Measurements from ENCODE around the gene TNFRSF25.
"Not testable (repeated sequence)": the region's sequence is repeated elsewhere in the genome, so short reads cannot be mapped to it uniquely, and the experiment has no call there.

The TNFRSF25 gene

GRCh38 chr1:6435547-6435946, 30.4 kb downstream of the TNFRSF25 start:
- WGBS (ENCODE audit: extremely low coverage, insufficient coverage, low lambda C conversion rate) = no CpG with 5 or more reads among the region's 3 CpGs

GRCh38 chr1:6435129-6435528, 30.8 kb downstream of the TNFRSF25 start:
- Histone ChIP-seq H3K4me3 (ENCODE audit: low read length) (no peak overlapping the region), H4K8ac (ENCODE audit: low read depth, low read length) (no peak overlapping the region), H3K27ac (ENCODE audit: low read depth, low read length) (no peak overlapping the region), H3K4me1 (ENCODE audit: control insufficient read depth, low read depth, low read length) (no peaks in the 10 kb centered on the region), H3K36me3 (ENCODE audit: control insufficient read depth, insufficient read depth, low read length) (no peaks in the 10 kb centered on the region), H2BK5ac (ENCODE audit: low read length) (no peak overlapping the region), H3K18ac (ENCODE audit: low read length) (no peak overlapping the region), H3K56ac (ENCODE audit: low read length) (no peak overlapping the region), H2BK15ac (replicated peaks; ENCODE audit: low read depth) (no peak overlapping the region), H2BK120ac (ENCODE audit: low read depth, low read length) (no peak overlapping the region), H3K4me2 (ENCODE audit: low read length) (no peak overlapping the region), H2AK5ac (ENCODE audit: low read length) (no peak overlapping the region), H3K9ac (ENCODE audit: low read length) (no peak overlapping the region), H3K4ac (ENCODE audit: low read depth, low read length) (no peak overlapping the region), H4K5ac (ENCODE audit: low read length) (no peak overlapping the region), H3K27me3 (ENCODE audit: insufficient read depth, low read length, poor library complexity) (no peaks in the 10 kb centered on the region), H3K79me1 (ENCODE audit: low read length) (no peaks in the 10 kb centered on the region), H3K23ac (ENCODE audit: low read length) (no peak overlapping the region), H3K79me2 (ENCODE audit: control insufficient read depth, insufficient read depth, low read length) (no peaks in the 10 kb centered on the region)
- no peak for DNase-seq
- no CpG with 5 or more reads among the region's 15 CpGs for WGBS (ENCODE audit: extremely low coverage, insufficient coverage, low lambda C conversion rate)

More at GRCh38 chr1:6435547-6435946, 30.4 kb downstream of the TNFRSF25 start:
- no peak overlapping the region for H4K8ac ChIP-seq (ENCODE audit: low read depth, low read length)
- no peak overlapping the region for H3K23ac ChIP-seq (ENCODE audit: low read length)
- no peaks in the 10 kb centered on the region for H3K36me3 ChIP-seq (ENCODE audit: control insufficient read depth, insufficient read depth, low read length)
- no peaks in the 10 kb centered on the region for H3K27me3 ChIP-seq (ENCODE audit: insufficient read depth, low read length, poor library complexity)
- H3K79me2 ChIP-seq (ENCODE audit: control insufficient read depth, insufficient read depth, low read length) = no peaks in the 10 kb centered on the region
- H3K9ac ChIP-seq (ENCODE audit: low read length) = no peak overlapping the region
- no peak overlapping the region for H3K4me2 ChIP-seq (ENCODE audit: low read length)
- no peaks in the 10 kb centered on the region for H3K79me1 ChIP-seq (ENCODE audit: low read length)
- no peak overlapping the region for H3K4me3 ChIP-seq (ENCODE audit: low read length)
- H4K5ac ChIP-seq (ENCODE audit: low read length) = no peak overlapping the region
- H3K18ac ChIP-seq (ENCODE audit: low read length) = no peak overlapping the region
- no peak overlapping the region for H3K56ac ChIP-seq (ENCODE audit: low read length)
- H3K4ac ChIP-seq (ENCODE audit: low read depth, low read length) = no peak overlapping the region
- no peak overlapping the region for H3K27ac ChIP-seq (ENCODE audit: low read depth, low read length)
- no peak overlapping the region for H2BK120ac ChIP-seq (ENCODE audit: low read depth, low read length)
- DNase-seq = no peak
- H2BK5ac ChIP-seq (ENCODE audit: low read length) = no peak overlapping the region
- no peaks in the 10 kb centered on the region for H3K4me1 ChIP-seq (ENCODE audit: control insufficient read depth, low read depth, low read length)
- H2AK5ac ChIP-seq (ENCODE audit: low read length) = no peak overlapping the region
- no peak overlapping the region for H2BK15ac ChIP-seq (replicated peaks; ENCODE audit: low read depth)

- WGBS (ENCODE audit: extremely low coverage, insufficient coverage, low lambda C conversion rate) = no CpG with 5 or more reads among the region's 5 CpGs
- no peak for DNase-seq
- no peaks in the 10 kb centered on the region for H3K79me1 ChIP-seq (ENCODE audit: low read length)
Measured at GRCh38 chr1:6434186-6434585, 31.8 kb downstream of the TNFRSF25 start.

GRCh38 chr1:6431645-6432579, 34.1 kb downstream of the TNFRSF25 start:
- not testable (repeated sequence) for H3K36me3 ChIP-seq (ENCODE audit: control insufficient read depth, insufficient read depth, low read length); H3K79me2 ChIP-seq (ENCODE audit: control insufficient read depth, insufficient read depth, low read length); H4K8ac ChIP-seq (ENCODE audit: low read depth, low read length); H2BK15ac ChIP-seq (replicated peaks; ENCODE audit: low read depth); H3K79me1 ChIP-seq (ENCODE audit: low read length); H3K56ac ChIP-seq (ENCODE audit: low read length); H3K4ac ChIP-seq (ENCODE audit: low read depth, low read length); DNase-seq; H4K5ac ChIP-seq (ENCODE audit: low read length); H2AK5ac ChIP-seq (ENCODE audit: low read length); H3K9ac ChIP-seq (ENCODE audit: low read length); H3K4me2 ChIP-seq (ENCODE audit: low read length); H3K4me3 ChIP-seq (ENCODE audit: low read length); H2BK5ac ChIP-seq (ENCODE audit: low read length); H3K23ac ChIP-seq (ENCODE audit: low read length); H3K18ac ChIP-seq (ENCODE audit: low read length); H3K27ac ChIP-seq (ENCODE audit: low read depth, low read length); H3K4me1 ChIP-seq (ENCODE audit: control insufficient read depth, low read depth, low read length); H3K27me3 ChIP-seq (ENCODE audit: insufficient read depth, low read length, poor library complexity); H2BK120ac ChIP-seq (ENCODE audit: low read depth, low read length)
- WGBS (ENCODE audit: extremely low coverage, insufficient coverage, low lambda C conversion rate) = no CpG with 5 or more reads among the region's 13 CpGs

More at GRCh38 chr1:6434186-6434585, 31.8 kb downstream of the TNFRSF25 start:
- Histone ChIP-seq H3K36me3 (ENCODE audit: control insufficient read depth, insufficient read depth, low read length) (no peaks in the 10 kb centered on the region), H3K23ac (ENCODE audit: low read length) (no peak overlapping the region), H2BK120ac (ENCODE audit: low read depth, low read length) (no peak overlapping the region), H3K56ac (ENCODE audit: low read length) (no peak overlapping the region), H3K4me3 (ENCODE audit: low read length) (no peak overlapping the region), H2AK5ac (ENCODE audit: low read length) (no peak overlapping the region), H3K4me1 (ENCODE audit: control insufficient read depth, low read depth, low read length) (no peaks in the 10 kb centered on the region), H3K18ac (ENCODE audit: low read length) (no peak overlapping the region), H2BK5ac (ENCODE audit: low read length) (no peak overlapping the region), H4K5ac (ENCODE audit: low read length) (no peak overlapping the region), H3K27ac (ENCODE audit: low read depth, low read length) (no peak overlapping the region), H3K9ac (ENCODE audit: low read length) (no peak overlapping the region), H2BK15ac (replicated peaks; ENCODE audit: low read depth) (no peak overlapping the region), H3K79me2 (ENCODE audit: control insufficient read depth, insufficient read depth, low read length) (no peaks in the 10 kb centered on the region), H4K8ac (ENCODE audit: low read depth, low read length) (no peak overlapping the region), H3K27me3 (ENCODE audit: insufficient read depth, low read length, poor library complexity) (no peaks in the 10 kb centered on the region), H3K4ac (ENCODE audit: low read depth, low read length) (no peak overlapping the region), H3K4me2 (ENCODE audit: low read length) (no peak overlapping the region)

- not testable (repeated sequence) for H3K4me2 ChIP-seq (ENCODE audit: low read length); H3K36me3 ChIP-seq (ENCODE audit: control insufficient read depth, insufficient read depth, low read length); H2BK120ac ChIP-seq (ENCODE audit: low read depth, low read length); H2BK5ac ChIP-seq (ENCODE audit: low read length); H3K4me3 ChIP-seq (ENCODE audit: low read length); H3K23ac ChIP-seq (ENCODE audit: low read length); H3K4ac ChIP-seq (ENCODE audit: low read depth, low read length); H3K56ac ChIP-seq (ENCODE audit: low read length); H3K79me2 ChIP-seq (ENCODE audit: control insufficient read depth, insufficient read depth, low read length); H2AK5ac ChIP-seq (ENCODE audit: low read length); H3K4me1 ChIP-seq (ENCODE audit: control insufficient read depth, low read depth, low read length); H2BK15ac ChIP-seq (replicated peaks; ENCODE audit: low read depth); H3K18ac ChIP-seq (ENCODE audit: low read length); DNase-seq; H3K27ac ChIP-seq (ENCODE audit: low read depth, low read length); H4K8ac ChIP-seq (ENCODE audit: low read depth, low read length); H3K9ac ChIP-seq (ENCODE audit: low read length); H4K5ac ChIP-seq (ENCODE audit: low read length); H3K79me1 ChIP-seq (ENCODE audit: low read length)
- H3K27me3 ChIP-seq (ENCODE audit: insufficient read depth, low read length, poor library complexity) = peaks cover 10% of the 10 kb centered on the region
- no CpG with 5 or more reads among the region's 19 CpGs for WGBS (ENCODE audit: extremely low coverage, insufficient coverage, low lambda C conversion rate)
Measured at GRCh38 chr1:6429660-6430411, 36.1 kb downstream of the TNFRSF25 start.

Data from mesendoderm (in vitro differentiated cells).